H9 (cell line): Measurements from ENCODE around the gene C13orf42. TPM values are rescaled to one million over a fixed set of nuclear protein-coding genes. Genes with fewer than 3 reads are reported as not detected.

ENCODE experiments used
- DNase-seq: peaks from one replicate; pipeline ENCODE4 v3.0.0-alpha.2; 2017
- H2AFZ ChIP-seq: one replicate; pipeline ENCODE4 v1.6.1; 2013; ENCODE audit warnings: mild to moderate bottlenecking, low read length, control low read depth, moderate library complexity
- H2AK5ac ChIP-seq: 2 replicates; pipeline ENCODE4 v1.6.1; 2013; ENCODE audit warnings: low read length, control low read depth, mixed read lengths; ENCODE audit not compliant: insufficient read length
- H2BK120ac ChIP-seq: one replicate; pipeline ENCODE4 v1.6.1; 2013; ENCODE audit warnings: low read depth, mild to moderate bottlenecking, low read length, control low read depth, inconsistent platforms; ENCODE audit not compliant: poor library complexity, severe bottlenecking
- H2BK12ac ChIP-seq: 2 replicates; pipeline ENCODE4 v1.6.1; 2013; ENCODE audit warnings: low read length, control low read depth, mixed read lengths, low read depth; ENCODE audit not compliant: insufficient read length
- H2BK15ac ChIP-seq: 2 replicates; pipeline ENCODE4 v1.6.1; 2013; ENCODE audit warnings: low read depth, low read length, control low read depth
- H2BK20ac ChIP-seq: one replicate; pipeline ENCODE4 v1.6.1; 2013; ENCODE audit warnings: low read depth, mild to moderate bottlenecking, low read length, control low read depth, inconsistent platforms; ENCODE audit not compliant: poor library complexity, severe bottlenecking
- H2BK5ac ChIP-seq: 2 replicates; pipeline ENCODE4 v1.6.1; 2013; ENCODE audit warnings: low read length, control low read depth, mixed read lengths; ENCODE audit not compliant: insufficient read length
- H3K14ac ChIP-seq: 2 replicates; pipeline ENCODE4 v1.6.1; 2013; ENCODE audit warnings: low read length, control low read depth; ENCODE audit not compliant: insufficient read depth
- H3K18ac ChIP-seq: 2 replicates; pipeline ENCODE4 v1.6.1; 2013; ENCODE audit warnings: low read depth, mild to moderate bottlenecking, mixed read lengths, low read length, control low read depth; ENCODE audit not compliant: insufficient read length
- H3K23ac ChIP-seq: 2 replicates; pipeline ENCODE4 v1.6.1; 2013; ENCODE audit warnings: low read length, control low read depth, mixed read lengths, low read depth; ENCODE audit not compliant: insufficient read length
- H3K23me2 ChIP-seq: 2 replicates; pipeline ENCODE4 v1.6.1; 2013; ENCODE audit warnings: low read depth, mild to moderate bottlenecking, mixed read lengths, low read length, control low read depth; ENCODE audit not compliant: insufficient read length, poor library complexity, severe bottlenecking
- H3K27ac ChIP-seq: 2 replicates; pipeline ENCODE4 v1.5.1; 2013; ENCODE audit warnings: low read length, control low read depth, mixed read lengths, low read depth; ENCODE audit not compliant: insufficient read length
- H3K27me3 ChIP-seq: 2 replicates; pipeline ENCODE4 v1.6.1; 2013; ENCODE audit warnings: low read length, control low read depth, inconsistent platforms; ENCODE audit not compliant: insufficient read depth
- H3K4ac ChIP-seq: 2 replicates; pipeline ENCODE4 v1.6.1; 2013; ENCODE audit warnings: low read depth, mild to moderate bottlenecking, control low read depth, inconsistent platforms, low read length, moderate library complexity
- H3K4me1 ChIP-seq: 2 replicates; pipeline ENCODE4 v1.6.1; 2013; ENCODE audit warnings: low read length, control low read depth, inconsistent platforms; ENCODE audit not compliant: insufficient read depth
- H3K4me2 ChIP-seq: 2 replicates; pipeline ENCODE4 v1.6.1; 2013; ENCODE audit warnings: low read length, control low read depth, mixed read lengths; ENCODE audit not compliant: insufficient read length, insufficient read depth
- H3K56ac ChIP-seq: 2 replicates; pipeline ENCODE4 v1.6.1; 2013; ENCODE audit warnings: low read depth, mild to moderate bottlenecking, mixed read lengths, low read length, control low read depth; ENCODE audit not compliant: insufficient read length
- H3K79me1 ChIP-seq: 2 replicates; pipeline ENCODE4 v1.6.1; 2013; ENCODE audit warnings: low read depth, mild to moderate bottlenecking, moderate library complexity, low read length, control low read depth, inconsistent platforms; ENCODE audit not compliant: insufficient read depth, poor library complexity, severe bottlenecking
- H3K79me2 ChIP-seq: 2 replicates; pipeline ENCODE4 v1.6.1; 2013; ENCODE audit warnings: low read length, control low read depth, inconsistent platforms; ENCODE audit not compliant: insufficient read depth
- H3K9ac ChIP-seq: 2 replicates; pipeline ENCODE4 v1.6.1; 2013; ENCODE audit warnings: low read length, control low read depth, mixed read lengths; ENCODE audit not compliant: insufficient read length; ENCODE audit errors: extremely low read depth
- H3K9me3 ChIP-seq: one replicate; pipeline ENCODE4 v1.6.1; 2013; ENCODE audit warnings: low read depth, low read length, inconsistent platforms; ENCODE audit not compliant: control insufficient read depth
- H3T11ph ChIP-seq: one replicate; pipeline ENCODE4 v1.6.1; 2013; ENCODE audit warnings: mild to moderate bottlenecking, low read length, control low read depth, inconsistent platforms
- H4K20me1 ChIP-seq: one replicate; pipeline ENCODE4 v1.6.1; 2013; ENCODE audit not compliant: control insufficient read depth, insufficient read length, insufficient read depth
- H4K5ac ChIP-seq: 2 replicates; pipeline ENCODE4 v1.6.1; 2013; ENCODE audit warnings: low read depth, mild to moderate bottlenecking, mixed read lengths, low read length, control low read depth; ENCODE audit not compliant: insufficient read length
- H4K8ac ChIP-seq: replicated peaks from 2 replicates; pipeline ENCODE4 v1.6.1; 2013; ENCODE audit warnings: low read length, control low read depth, mixed read lengths, low read depth; ENCODE audit not compliant: insufficient read length
- H4K91ac ChIP-seq: 2 replicates; pipeline ENCODE4 v1.6.1; 2013; ENCODE audit warnings: low read depth, mild to moderate bottlenecking, moderate library complexity, mixed read lengths, low read length, control low read depth; ENCODE audit not compliant: insufficient read length
- H3K27ac Mint-ChIP-seq, 3 experiments: 2 replicates in 2 of 3; 3 replicates in 1 of 3; pipeline ENCODE4 v1.8.0; 2020 to 2021; ENCODE audit warnings: mixed read lengths in 3 of 3, mild to moderate bottlenecking in 1 of 3, moderate library complexity in 1 of 3
- H3K27me3 Mint-ChIP-seq: 2 replicates; pipeline ENCODE4 v1.8.0; 2021; ENCODE audit warnings: low read depth, mild to moderate bottlenecking, moderate library complexity, mixed read lengths
- H3K36me3 Mint-ChIP-seq, 3 experiments: 2 replicates in 2 of 3; 3 replicates in 1 of 3; pipeline ENCODE4 v1.8.0; 2020 to 2021; ENCODE audit warnings: low read depth in 3 of 3, mixed read lengths in 3 of 3; ENCODE audit not compliant: insufficient read depth in 1 of 3
- H3K4me1 Mint-ChIP-seq, 2 experiments: 2 replicates each; pipeline ENCODE4 v1.8.0; 2020; ENCODE audit warnings: mixed read lengths in 2 of 2
- H3K4me3 Mint-ChIP-seq, 2 experiments: 2 replicates in 1 of 2; 3 replicates in 1 of 2; pipeline ENCODE4 v1.8.0; 2020 to 2021; ENCODE audit warnings: mild to moderate bottlenecking in 2 of 2, mixed read lengths in 2 of 2, moderate library complexity in 1 of 2
- H3K9me3 Mint-ChIP-seq, 2 experiments: 2 replicates in 1 of 2; 3 replicates in 1 of 2; pipeline ENCODE4 v1.8.0; 2020; ENCODE audit warnings: mild to moderate bottlenecking in 2 of 2, mixed read lengths in 2 of 2, moderate library complexity in 1 of 2
- CTCF ChIP-seq: fragments of 200-600 bp; sonication (generic); conservative IDR thresholded peaks from 3 replicates; pipeline ENCODE4 v1.8.0; 2021; ENCODE audit warnings: antibody characterized with exemption, mild to moderate bottlenecking
- WGBS: extraction: QIAGEN DNeasy Blood & Tissue Kit; methylation state at CpG from one replicate; pipeline ENCODE4 v1.1.7; 2013; ENCODE audit warnings: missing lambda C conversion rate, low lambda C conversion rate, mixed read lengths; ENCODE audit not compliant: insufficient read length; ENCODE audit errors: extremely low coverage; 5-methylcytosine and 5-hydroxymethylcytosine counted together
- long read RNA-seq: library from polyadenylated mRNA; unstranded; transcript quantifications from one replicate; pipeline ENCODE4 v2.0.0, GENCODE V29; 2020
- total RNA-seq: library from RNA; stranded (reverse); gene quantifications from 2 replicates; pipeline ENCODE4 v1.2.1, GENCODE V29; 2021

Gene C13orf42
- 16.5 and 18.1 TPM in 2 replicates for total RNA-seq
- long read RNA-seq, transcript C13orf42-201 (5 exons, 800 nt): major isoform, 9 of 163 reads
- long read RNA-seq, partial matches to known transcripts: 6 of 163 reads
- long read RNA-seq, other reads (novel, unspliced or antisense): 145 of 163 reads

GRCh38 chr13:51111174-51111573 lies at the start of gene C13orf42:
Gene C13orf42, minus strand, starts transcription at chr13:51111274. Its CDS starts 65 bp downstream, at chr13:51111209.
- Histone ChIP-seq H3K79me1 (no peaks in the 10 kb centered on the region), H3T11ph (no peak within 1 kb of the TSS), H3K23me2 (no peaks in the 10 kb centered on the region), H3K4ac (no peak within 1 kb of the TSS), H3K79me2 (no peaks in the 10 kb centered on the region), H3K27ac (no peak within 1 kb of the TSS), H4K5ac (no peak within 1 kb of the TSS), H3K9ac (no peak within 1 kb of the TSS), H4K20me1 (no peaks in the 10 kb centered on the region), H2BK15ac (no peak within 1 kb of the TSS), H3K18ac (no peak within 1 kb of the TSS), H3K23ac (no peak within 1 kb of the TSS), H2AK5ac (no peak within 1 kb of the TSS), H3K56ac (no peak within 1 kb of the TSS), H2BK120ac (no peak within 1 kb of the TSS), H2BK12ac (no peak within 1 kb of the TSS), H3K27me3 (no peaks in the 10 kb centered on the region), H2BK5ac (no peak within 1 kb of the TSS), H2BK20ac (no peak within 1 kb of the TSS), H3K4me2 (no peak within 1 kb of the TSS), H2AFZ (no peak within 1 kb of the TSS), H3K14ac (no peak within 1 kb of the TSS), H4K8ac (no peak within 1 kb of the TSS), H4K91ac (no peak within 1 kb of the TSS), H3K9me3 (no peaks in the 10 kb centered on the region), H3K4me1 (no peaks in the 10 kb centered on the region)
- no peak for TF ChIP-seq CTCF
- no CpG with 5 or more reads among the region's 9 CpGs for WGBS
- no peak within 1 kb of the TSS for H3K4me3 Mint-ChIP-seq
- H3K27ac Mint-ChIP-seq: peak within 1 kb of the TSS in 2 of 3 experiments; percentile 29 to 68; a peak in 1 of 7 replicates
- no peaks in the 10 kb centered on the region for H3K9me3 Mint-ChIP-seq
- DNase-seq: no peak
- no peaks in the 10 kb centered on the region for H3K27me3 Mint-ChIP-seq
- peaks cover 0 to 2% (median 0%) of the 10 kb centered on the region in 3 experiments; a peak in 3 of 7 replicates for H3K36me3 Mint-ChIP-seq
- 0 out of 4 replicates have a peak, but pooled peaks cover 2 to 3% of the 10 kb centered on the region in 2 experiments for H3K4me1 Mint-ChIP-seq
